ENCODE results near the gene SLC16A8. TPM values are rescaled to one million over a fixed set of nuclear protein-coding genes. Genes with fewer than 3 reads are reported as not detected.

Gene SLC16A8
- total and polyA plus RNA-seq, 4 donors, result 0.32 to 0.64 (median 0.39) TPM; not detected in 1

DNA sequence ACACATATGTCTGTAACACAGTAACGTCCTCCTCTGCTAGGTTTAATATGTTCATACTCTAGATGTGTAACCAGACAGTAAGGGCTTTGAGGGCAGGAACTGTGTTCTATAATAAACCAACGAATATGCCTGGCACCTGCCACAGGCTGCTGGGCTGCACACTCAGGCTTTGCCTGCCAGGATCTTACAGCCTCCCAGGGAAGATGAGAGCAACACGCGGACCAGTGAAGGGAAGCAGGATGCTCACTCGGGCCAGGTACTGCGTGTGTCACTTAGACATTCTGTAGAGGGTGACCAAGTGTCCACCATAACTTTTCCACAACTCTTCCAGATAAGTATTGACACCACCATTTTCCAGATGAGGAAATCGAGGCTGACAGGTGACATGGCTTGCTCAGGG, 48.2 kb upstream of the SLC16A8 start:
- no peak overlapping the region for H3K4me3 ChIP-seq
- no peak overlapping the region for H3K9ac ChIP-seq (ENCODE audit: insufficient read depth in 1 of 2, low read length in 2 of 2)
- ATAC-seq (ENCODE audit: insufficient read depth, low FRiP score) (no peak), DNase-seq (no peak)
- H3K27me3 ChIP-seq (ENCODE audit: control insufficient read depth in 3 of 3, insufficient read depth in 3 of 3, low read length in 2 of 3), result no peaks in the 10 kb centered on the region
- no peaks in the 10 kb centered on the region for H3K4me1 ChIP-seq (ENCODE audit: control insufficient read depth in 5 of 5, insufficient read depth in 5 of 5, low read length in 5 of 5)
- TF ChIP-seq, protein P1, sequence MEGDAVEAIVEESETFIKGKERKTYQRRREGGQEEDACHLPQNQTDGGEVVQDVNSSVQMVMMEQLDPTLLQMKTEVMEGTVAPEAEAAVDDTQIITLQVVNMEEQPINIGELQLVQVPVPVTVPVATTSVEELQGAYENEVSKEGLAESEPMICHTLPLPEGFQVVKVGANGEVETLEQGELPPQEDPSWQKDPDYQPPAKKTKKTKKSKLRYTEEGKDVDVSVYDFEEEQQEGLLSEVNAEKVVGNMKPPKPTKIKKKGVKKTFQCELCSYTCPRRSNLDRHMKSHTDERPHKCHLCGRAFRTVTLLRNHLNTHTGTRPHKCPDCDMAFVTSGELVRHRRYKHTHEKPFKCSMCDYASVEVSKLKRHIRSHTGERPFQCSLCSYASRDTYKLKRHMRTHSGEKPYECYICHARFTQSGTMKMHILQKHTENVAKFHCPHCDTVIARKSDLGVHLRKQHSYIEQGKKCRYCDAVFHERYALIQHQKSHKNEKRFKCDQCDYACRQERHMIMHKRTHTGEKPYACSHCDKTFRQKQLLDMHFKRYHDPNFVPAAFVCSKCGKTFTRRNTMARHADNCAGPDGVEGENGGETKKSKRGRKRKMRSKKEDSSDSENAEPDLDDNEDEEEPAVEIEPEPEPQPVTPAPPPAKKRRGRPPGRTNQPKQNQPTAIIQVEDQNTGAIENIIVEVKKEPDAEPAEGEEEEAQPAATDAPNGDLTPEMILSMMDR (IDR thresholded peaks at IDR 0.05; ENCODE audit: control extremely low read depth, extremely low read depth), result no peak
- H3K36me3 ChIP-seq (ENCODE audit: control insufficient read depth in 4 of 4, insufficient read depth in 4 of 4, low read length in 4 of 4), result peaks cover 0 to 13% (median 5%) of the 10 kb centered on the region in 4 donors
- no peak overlapping the region for H3K27ac ChIP-seq (ENCODE audit: low read depth in 1 of 2, low read length in 1 of 2)
- 94 to 98% methylated on average over 7 of the region's 7 CpGs for WGBS, 2 donors
- H3K9me3 ChIP-seq (ENCODE audit: control insufficient read depth in 4 of 4, insufficient read depth in 3 of 4, low read length in 3 of 4), result no peaks in the 10 kb centered on the region

DNA sequence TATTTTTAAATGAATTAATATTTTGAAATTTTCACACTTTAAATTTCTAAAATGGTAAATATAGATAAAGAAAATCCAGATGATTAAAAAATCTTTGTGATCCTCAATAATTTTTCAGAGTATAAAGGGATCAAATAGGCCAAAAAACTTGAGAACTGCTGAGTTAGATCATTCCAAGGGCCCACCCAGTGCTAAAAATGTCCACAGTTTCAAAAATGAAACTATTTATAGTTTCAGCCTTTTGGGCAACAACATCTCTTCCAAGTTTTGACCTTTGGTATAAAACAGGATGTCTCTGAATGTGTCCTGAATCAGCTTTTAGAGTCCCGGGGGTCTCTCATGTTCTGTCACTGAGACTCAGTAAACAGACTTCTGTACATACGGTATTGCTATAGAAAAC, 47.4 kb upstream of the SLC16A8 start:
- TF ChIP-seq, protein P1 (IDR thresholded peaks at IDR 0.05; ENCODE audit: control extremely low read depth, extremely low read depth), result no peak

DNA sequence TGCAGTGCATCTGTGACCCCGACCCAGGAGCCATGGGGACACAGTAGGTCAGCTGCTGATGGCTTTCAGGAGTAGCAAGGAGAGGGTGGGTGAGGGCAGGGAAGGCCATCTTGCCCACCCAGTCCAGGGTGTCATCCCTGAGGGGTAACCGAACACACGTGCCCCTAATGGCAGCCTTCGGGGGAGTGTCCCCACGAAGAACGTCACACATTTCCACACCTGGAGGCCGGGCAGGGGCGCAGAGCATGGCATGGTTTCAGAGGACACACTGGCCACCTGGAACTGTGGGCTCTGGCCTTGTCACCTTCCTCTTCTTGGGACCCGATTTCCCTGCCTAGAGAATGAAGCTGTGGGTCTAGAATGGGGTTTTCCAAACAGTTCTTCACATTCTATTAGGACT, 45.9 kb upstream of the SLC16A8 start:
- H3K27ac ChIP-seq (ENCODE audit: low read depth in 1 of 2, low read length in 1 of 2), result no peak overlapping the region
- 85 to 92% methylated on average over 9 of the region's 9 CpGs for WGBS, 2 donors
- no peak overlapping the region for H3K9ac ChIP-seq (ENCODE audit: insufficient read depth in 1 of 2, low read length in 2 of 2)
- H3K27me3 ChIP-seq (ENCODE audit: control insufficient read depth in 3 of 3, insufficient read depth in 3 of 3, low read length in 2 of 3), result no peaks in the 10 kb centered on the region
- H3K4me3 ChIP-seq, result no peak overlapping the region
- no peaks in the 10 kb centered on the region for H3K4me1 ChIP-seq (ENCODE audit: control insufficient read depth in 5 of 5, insufficient read depth in 5 of 5, low read length in 5 of 5)
- ATAC-seq (ENCODE audit: insufficient read depth, low FRiP score), result no peak
- peaks cover 0 to 13% (median 4%) of the 10 kb centered on the region in 4 donors for H3K36me3 ChIP-seq (ENCODE audit: control insufficient read depth in 4 of 4, insufficient read depth in 4 of 4, low read length in 4 of 4)
- no peak for DNase-seq
- H3K9me3 ChIP-seq (ENCODE audit: control insufficient read depth in 4 of 4, insufficient read depth in 3 of 4, low read length in 3 of 4), result no peaks in the 10 kb centered on the region
- TF ChIP-seq, protein P1 (IDR thresholded peaks at IDR 0.05; ENCODE audit: control extremely low read depth, extremely low read depth), result no peak

More for the DNA sequence above, 47.4 kb upstream of the SLC16A8 start:
- no peak for ATAC-seq (ENCODE audit: insufficient read depth, low FRiP score)
- H3K36me3 ChIP-seq (ENCODE audit: control insufficient read depth in 4 of 4, insufficient read depth in 4 of 4, low read length in 4 of 4), result peaks cover 0 to 11% (median 5%) of the 10 kb centered on the region in 4 donors
- no peak overlapping the region for H3K27ac ChIP-seq (ENCODE audit: low read depth in 1 of 2, low read length in 1 of 2)
- H3K4me1 ChIP-seq (ENCODE audit: control insufficient read depth in 5 of 5, insufficient read depth in 5 of 5, low read length in 5 of 5), result no peaks in the 10 kb centered on the region
- no peaks in the 10 kb centered on the region for H3K9me3 ChIP-seq (ENCODE audit: control insufficient read depth in 4 of 4, insufficient read depth in 3 of 4, low read length in 3 of 4)
- H3K27me3 ChIP-seq (ENCODE audit: control insufficient read depth in 3 of 3, insufficient read depth in 3 of 3, low read length in 2 of 3), result no peaks in the 10 kb centered on the region
- 69 to 77% methylated on average over 2 of the region's 2 CpGs for WGBS, 2 donors
- no peak overlapping the region for H3K4me3 ChIP-seq
- no peak for DNase-seq
- no peak overlapping the region for H3K9ac ChIP-seq (ENCODE audit: insufficient read depth in 1 of 2, low read length in 2 of 2)

DNA sequence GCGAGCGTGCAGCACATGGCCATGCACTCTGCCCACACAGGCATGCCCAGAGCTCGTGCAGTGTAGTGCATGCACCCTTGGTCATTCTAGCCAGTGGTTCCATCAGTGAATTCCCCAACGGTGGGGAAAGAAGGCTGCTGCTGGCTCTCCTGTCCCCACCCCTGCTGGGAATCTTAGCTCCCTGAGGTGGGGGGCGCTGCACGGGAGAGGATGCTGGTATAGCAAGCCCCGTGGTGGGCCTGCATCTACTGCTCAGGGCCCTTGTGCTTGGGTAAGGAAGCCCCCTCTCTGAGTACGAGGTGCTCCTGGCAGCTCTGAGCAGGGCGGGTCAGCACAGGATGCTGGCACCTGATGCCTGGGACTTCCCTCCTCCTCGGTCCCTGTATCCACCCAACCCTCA, 45.0 kb upstream of the SLC16A8 start:
- H3K27me3 ChIP-seq (ENCODE audit: control insufficient read depth in 3 of 3, insufficient read depth in 3 of 3, low read length in 2 of 3), result no peaks in the 10 kb centered on the region
- H3K9ac ChIP-seq (ENCODE audit: insufficient read depth in 1 of 2, low read length in 2 of 2), result no peak overlapping the region
- no peak for ATAC-seq (ENCODE audit: insufficient read depth, low FRiP score)
- no peak for DNase-seq
- H3K27ac ChIP-seq (ENCODE audit: low read depth in 1 of 2, low read length in 1 of 2), result no peak overlapping the region
- H3K4me3 ChIP-seq, result no peak overlapping the region
- H3K9me3 ChIP-seq (ENCODE audit: control insufficient read depth in 4 of 4, insufficient read depth in 3 of 4, low read length in 3 of 4), result no peaks in the 10 kb centered on the region
- WGBS, 2 donors, result 86 to 88% methylated on average over 10 of the region's 10 CpGs
- TF ChIP-seq, protein P1 (IDR thresholded peaks at IDR 0.05; ENCODE audit: control extremely low read depth, extremely low read depth), result no peak
- peaks cover 0 to 11% (median 4%) of the 10 kb centered on the region in 4 donors for H3K36me3 ChIP-seq (ENCODE audit: control insufficient read depth in 4 of 4, insufficient read depth in 4 of 4, low read length in 4 of 4)
- no peaks in the 10 kb centered on the region for H3K4me1 ChIP-seq (ENCODE audit: control insufficient read depth in 5 of 5, insufficient read depth in 5 of 5, low read length in 5 of 5)

Measured in lung (tissue), 12 donors.